Head of caudate nucleus (tissue), 42 donors: ENCODE measurements around the gene ADCY9.

Source experiments
- DNase-seq, 42 donors: peaks; one replicate each; pipeline versions ENCODE4 v3.0.0 to v3.0.0-alpha.2; 2020 to 2021; ENCODE audit warnings: mixed read lengths in 7 of 42
- intact Hi-C: fragments of 100-400 bp; cut with DNase I; formaldehyde crosslinking; loops from one replicate; pipeline ENCODE4 v1.15.0; 2022

Gene ADCY9

GRCh38 chr16:3919413-3919812 lies 196.8 kb downstream of the ADCY9 start:
- intact Hi-C loops, result no loop called here
- DNase-seq, result no peak

GRCh38 chr16:3915426-3916260 lies 200.6 kb downstream of the ADCY9 start:
- intact Hi-C loops, result no loop called here
- DNase-seq, result no peak

- DNase-seq, result no peak
- intact Hi-C loops, result no loop called here
These were observed 203.3 kb downstream of the ADCY9 start for GRCh38 chr16:3912897-3913296.
